HG03469 (cell line): Measurements from ENCODE around the gene ZKSCAN7.
"Not testable (repeated sequence)": the region's sequence is repeated elsewhere in the genome, so short reads cannot be mapped to it uniquely, and the experiment has no call there.

Experiments used
- ATAC-seq: cut with Tn5 transposase; IDR thresholded peaks from one replicate; pipeline ENCODE4 v1.9.1; 2021; ENCODE audit warnings: mild to moderate bottlenecking, moderate library complexity, moderate number of reproducible peaks; ENCODE audit not compliant: unreplicated experiment

Gene ZKSCAN7

DNA sequence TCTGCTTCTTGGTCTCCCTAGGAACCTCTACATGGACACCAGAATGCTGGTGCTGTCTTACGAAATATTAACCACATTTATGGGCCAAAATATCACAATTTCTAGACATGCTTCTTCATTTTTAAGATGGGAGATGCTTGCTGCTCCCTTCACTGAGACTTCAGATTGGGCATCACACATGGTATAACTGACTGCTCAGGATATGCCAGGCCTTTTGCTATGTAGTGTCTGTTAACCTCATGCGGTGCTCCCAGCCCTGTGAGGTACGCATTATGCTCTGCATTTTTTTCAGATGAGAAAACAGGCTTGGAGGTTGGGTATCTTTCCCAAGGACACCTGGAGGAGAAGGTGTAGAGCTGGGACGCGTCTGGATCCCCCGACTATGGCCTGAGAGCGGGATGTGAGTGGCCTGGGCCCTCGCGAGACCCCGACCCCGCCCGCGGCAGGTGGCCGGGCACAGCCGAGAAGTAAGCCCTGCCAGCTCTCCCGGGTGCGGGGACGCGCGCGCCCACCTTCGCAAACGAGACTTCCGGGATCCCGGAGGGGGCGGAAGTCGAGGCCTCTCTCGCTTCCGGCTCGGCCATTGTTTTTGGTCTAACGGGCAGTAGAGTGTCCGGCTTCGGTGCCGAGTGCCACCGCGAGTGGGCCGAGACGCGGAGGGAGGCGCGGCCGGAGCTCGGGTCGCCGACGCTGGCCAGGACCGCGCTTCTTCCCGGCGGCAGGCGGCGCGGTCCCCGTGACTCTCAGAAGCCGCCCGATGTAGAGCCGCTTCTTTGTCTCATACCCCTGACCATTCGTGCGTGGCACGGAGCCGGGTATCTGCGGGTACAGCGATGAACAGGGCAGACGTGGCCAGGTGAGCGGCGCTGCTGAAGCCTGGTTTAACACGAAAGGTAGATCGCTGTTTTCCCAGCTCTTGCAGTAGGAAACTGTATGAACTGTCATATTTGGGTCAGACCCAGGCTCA, at the start of gene ZKSCAN7:
Gene ZKSCAN7, plus strand, starts transcription at position 568 of the 967 bp plus-strand sequence. CDS start 1,855 bp downstream, outside the sequence.
- no peak for ATAC-seq

DNA sequence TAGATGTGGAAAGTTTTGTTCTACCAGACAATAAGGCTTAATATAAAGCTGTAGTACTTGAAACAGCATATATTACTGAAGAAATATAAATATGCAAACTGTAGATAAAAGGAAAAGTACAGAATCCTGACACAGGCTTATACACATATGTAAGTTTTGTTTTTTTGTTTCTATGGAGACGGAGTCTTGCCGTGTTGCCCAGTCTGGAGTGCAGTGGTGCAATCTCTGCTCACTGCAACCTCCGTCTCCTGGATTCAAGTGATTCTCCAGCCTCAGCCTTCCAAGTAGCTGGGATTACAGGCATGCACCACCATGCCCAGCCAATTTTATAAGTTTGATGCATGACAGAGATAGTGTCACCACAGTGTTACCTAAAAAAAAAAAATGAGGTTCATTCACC, 48.4 kb upstream of the ZKSCAN7 start:
- no peak for ATAC-seq

DNA sequence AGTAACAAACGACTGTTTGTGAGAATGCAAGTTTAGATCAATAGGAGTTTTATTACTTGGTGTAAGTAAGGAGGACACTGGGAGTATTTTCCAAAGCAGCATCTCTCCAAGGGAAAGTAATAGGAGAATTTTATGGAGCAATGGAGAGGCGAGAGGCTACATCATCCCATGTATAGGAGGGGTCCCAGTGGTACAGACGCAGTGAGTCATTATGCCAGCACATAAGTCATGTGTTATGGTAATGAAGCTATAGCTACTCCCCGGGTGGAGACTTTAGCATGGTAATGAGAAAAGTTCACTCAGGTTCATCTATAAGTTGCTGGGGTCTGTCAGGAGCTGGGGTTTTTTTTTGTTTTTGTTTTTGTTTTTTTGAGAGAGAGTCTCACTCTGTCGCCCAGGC, 48.0 kb upstream of the ZKSCAN7 start:
- ATAC-seq, result no peak

DNA sequence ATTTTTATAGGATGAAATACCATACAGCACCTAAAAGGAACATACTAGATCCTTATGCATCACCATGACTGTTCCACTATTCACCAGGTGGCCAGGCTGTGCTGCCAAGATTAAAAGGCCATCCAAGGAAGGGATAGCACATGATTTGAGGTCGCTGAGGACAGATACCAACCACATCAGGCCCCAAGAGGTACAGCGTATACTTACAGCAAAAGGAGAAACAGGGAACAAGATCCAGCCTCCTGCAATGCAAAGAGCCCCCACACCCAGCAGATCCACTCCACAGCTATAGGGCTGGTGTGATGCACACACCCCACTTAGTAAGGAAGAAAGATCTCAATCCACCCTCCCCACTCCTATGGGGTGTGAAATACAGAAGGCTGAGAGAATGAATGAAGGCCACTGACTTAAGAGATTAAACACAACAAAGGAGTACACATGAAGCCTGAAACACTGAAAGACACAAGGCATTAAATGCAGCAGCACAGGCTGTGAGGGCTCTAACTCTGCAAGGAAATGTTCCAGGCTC, 45.5 kb upstream of the ZKSCAN7 start:
- ATAC-seq, result no peak

DNA sequence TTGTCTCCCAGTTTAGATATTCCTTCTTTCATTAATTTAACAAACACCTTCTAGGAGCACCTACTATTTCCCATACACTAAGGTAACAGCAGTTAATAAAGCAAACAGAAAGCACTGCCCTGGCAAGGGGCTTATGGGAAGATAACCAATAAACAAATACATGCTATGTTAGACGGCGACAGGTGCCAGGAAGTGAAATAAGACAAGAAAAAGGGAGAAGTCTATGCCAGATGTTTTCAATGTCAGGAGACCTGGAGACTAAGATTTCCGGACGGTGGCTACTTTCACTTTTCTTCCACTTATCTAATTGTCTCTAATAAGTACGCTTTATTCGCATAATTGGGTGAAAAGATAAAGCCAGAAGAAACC, 45.0 kb upstream of the ZKSCAN7 start:
- no peak for ATAC-seq

DNA sequence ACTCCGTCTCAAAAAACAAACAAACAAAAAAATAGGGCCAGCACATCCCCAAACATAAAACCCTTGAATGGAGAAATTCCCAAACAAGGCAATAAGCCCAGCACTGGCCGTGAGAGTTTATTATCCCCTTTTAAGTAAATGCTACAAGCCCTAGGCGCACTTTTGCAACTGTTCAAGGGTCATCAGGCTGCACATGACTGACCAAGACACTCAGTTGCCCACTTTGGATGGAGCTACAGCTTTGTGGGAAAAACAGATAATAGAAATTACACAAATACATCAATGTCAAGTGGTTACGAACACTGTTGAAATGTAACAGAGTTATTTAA, 43.8 kb upstream of the ZKSCAN7 start:
- no peak for ATAC-seq

DNA sequence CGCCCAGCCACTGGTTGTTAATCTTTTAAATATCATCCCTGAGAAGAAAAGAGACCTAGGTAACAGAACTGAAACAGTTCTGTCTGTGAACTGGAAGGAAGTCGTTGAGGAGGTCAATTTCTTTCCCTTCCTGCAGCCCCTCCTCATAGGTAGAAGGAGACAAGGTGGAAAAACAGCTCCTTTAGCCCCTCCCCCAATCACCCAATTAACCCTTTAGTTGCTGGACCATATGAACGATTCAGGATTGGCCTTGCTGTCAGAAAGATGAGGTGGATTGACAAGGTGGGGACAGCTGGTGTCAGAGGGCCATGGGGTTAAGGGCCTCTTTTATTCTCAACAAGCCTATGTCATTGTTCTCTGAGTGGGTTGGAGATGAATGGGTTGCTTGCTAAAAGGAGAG, 41.5 kb upstream of the ZKSCAN7 start:
- no peak for ATAC-seq

DNA sequence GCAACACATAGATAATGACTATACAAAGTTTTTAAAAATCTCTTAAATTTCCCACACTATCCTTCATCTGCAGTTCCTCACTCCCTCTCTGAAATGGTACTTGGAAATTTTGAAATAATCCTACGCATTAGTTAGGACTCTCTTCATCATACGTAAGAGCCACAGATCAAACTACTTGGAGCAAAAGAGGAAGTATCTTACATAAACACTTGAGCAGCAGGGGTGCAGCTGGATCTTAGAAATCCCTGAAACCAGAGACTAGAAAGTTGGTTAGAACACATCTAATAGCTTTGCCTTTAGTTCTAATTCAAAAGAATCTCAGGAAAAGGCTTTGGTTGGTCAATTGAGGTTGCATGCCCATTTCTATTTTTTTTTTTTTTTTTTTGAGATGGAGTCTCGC, 38.8 kb upstream of the ZKSCAN7 start:
- no peak for ATAC-seq

DNA sequence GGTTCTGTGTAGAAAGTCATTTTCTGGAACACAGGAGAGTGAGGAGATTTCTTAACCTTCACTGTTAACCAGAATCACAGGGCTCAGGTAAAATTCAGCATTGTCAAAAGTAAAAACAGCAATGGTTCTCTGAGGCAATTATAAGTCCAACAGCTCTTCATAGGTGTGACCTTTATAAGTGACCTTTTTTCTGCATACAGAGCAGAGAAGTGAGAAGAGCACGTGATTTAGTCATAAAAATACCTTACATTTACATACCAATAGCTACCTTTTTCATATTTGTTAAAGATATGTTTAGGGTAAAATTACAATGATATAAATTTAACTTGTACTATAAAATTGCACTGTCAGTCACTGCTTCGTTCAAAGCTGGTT, 36.2 kb upstream of the ZKSCAN7 start:
- ATAC-seq, result no peak

DNA sequence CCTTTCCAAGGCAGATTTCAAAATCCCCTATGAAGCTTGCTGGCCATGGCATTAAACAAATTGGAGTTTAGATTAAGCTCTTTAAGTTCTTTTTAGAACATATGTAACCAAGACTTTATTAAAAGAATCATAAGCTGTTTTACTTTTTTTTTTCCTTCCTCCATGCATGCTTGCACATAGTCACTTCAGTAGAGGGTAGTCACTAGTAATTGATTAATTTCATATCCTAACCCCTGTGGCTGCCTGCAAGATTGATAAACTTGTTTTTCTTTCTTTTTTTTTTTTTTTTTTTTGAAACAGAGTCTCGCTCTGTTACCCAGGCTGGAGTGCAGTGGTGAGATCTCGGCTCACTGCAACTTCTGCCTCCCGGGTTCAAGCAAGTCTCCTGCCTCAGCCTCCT, 33.3 kb upstream of the ZKSCAN7 start:
- ATAC-seq, result no peak

DNA sequence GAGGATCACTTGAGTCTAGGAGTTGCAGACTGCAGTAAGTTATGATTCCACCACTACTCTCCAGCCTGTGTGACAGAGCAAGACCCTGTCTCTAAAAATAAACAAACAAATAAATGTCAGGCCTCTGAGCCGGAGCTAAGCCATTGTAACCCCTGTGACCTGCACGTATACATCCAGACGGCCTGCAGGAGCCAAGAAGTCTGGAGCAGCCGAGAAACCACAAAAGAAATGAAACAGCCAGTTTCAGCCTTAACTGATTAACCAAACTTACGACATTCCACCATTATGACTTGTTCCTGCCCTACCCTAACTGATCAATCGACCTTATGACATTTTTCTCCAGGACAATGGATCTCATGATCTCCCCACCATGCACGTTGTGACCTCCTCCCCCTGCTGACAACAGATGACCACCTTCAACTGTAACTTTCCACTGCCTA, 32.5 kb upstream of the ZKSCAN7 start:
- ATAC-seq, result no peak

DNA sequence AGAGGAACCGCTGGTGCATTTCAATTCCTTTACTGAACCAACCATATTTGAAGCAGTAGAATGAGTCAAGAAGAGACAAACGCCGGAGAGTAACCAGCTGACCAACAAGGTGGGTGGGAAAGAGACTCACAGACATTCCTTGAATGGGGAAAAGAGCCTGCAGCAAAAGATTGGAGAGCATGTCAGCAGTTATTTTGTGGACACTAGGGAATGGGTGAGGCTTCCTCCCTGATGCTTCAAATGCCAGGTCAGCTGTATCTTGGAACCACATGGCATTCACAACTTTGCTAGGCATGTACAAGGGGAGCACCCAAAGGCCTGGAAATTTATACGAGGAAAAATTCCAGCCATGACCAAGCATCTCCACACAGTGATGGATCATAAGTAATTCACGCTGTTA, 29.9 kb upstream of the ZKSCAN7 start:
- no peak for ATAC-seq

DNA sequence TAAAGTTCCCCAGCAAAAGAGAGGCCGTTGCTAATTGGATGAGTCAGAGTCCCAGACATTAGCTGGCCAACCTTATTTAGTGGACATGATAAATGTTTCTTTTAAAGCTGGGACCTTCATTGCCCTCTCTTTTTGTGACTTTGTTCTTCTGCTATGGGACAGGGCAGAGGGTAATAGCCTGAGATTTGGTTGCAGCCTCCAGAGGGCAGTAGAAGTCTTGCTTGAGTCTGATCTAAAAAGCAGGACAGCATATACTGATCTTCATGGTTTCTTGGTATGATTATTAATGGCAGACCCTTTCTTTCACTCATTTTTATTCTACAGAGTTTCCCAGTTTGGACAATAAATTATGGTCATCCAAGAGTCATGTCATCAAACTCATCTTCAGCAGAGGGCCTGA, 25.1 kb upstream of the ZKSCAN7 start:
- ATAC-seq, result no peak

DNA sequence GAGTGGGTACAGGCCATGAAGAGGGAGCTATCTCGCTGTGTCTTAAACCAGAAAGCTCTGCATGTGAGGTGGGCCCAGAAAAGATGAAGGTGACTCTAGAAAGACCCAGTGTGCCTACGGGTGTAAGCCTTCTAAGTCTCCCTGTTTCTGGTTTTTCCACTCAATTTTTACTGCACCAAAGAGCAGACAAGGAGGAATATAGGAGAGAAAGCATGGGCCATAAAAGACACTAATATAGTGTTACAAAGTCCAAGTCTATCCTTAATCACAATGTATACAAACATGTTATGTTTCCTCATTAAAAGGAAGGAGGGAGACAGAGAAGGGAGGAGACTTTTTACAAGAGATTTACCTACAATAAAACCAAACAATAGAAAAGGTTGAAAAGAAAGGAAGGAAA, 24.1 kb upstream of the ZKSCAN7 start:
- ATAC-seq, result no peak

DNA sequence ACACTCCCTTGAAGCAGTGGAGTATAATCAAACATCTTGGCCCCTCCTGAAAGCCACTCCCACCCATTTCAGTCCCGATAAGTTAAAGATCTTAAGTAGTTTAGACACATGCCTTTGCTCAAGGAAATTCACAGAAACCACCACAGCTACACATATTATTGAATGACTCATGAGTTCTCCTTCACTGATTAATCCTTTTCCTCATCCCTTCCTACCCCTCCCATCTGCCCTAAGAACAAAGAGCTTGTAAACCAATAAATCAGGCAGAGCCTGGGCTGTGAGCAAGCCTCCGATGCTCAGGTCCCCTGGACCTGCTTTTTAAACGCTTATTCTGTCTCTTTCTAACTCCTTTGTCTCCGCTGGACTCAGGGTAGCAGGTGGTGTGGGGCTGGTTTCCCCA, 20.3 kb upstream of the ZKSCAN7 start:
- ATAC-seq, result not testable (repeated sequence)

DNA sequence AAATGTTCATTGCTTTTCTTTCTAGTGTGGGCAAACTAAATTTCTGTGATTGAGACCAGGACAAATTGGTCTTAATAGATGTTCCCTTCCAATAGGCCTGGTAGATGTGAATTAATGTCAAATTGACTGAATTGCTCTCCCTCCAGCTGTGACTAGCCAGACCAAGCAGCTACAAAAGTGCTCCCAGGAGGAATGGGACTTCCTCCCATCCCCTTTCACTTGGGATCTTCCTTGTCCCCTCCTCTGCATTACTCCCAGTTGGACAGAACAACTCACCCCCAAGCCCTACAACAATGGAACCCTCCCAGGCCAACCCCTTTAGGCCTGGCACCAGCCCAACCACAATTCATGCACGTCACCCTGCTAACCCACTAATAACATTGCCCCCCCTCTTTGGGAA, 19.6 kb upstream of the ZKSCAN7 start:
- no peak for ATAC-seq

DNA sequence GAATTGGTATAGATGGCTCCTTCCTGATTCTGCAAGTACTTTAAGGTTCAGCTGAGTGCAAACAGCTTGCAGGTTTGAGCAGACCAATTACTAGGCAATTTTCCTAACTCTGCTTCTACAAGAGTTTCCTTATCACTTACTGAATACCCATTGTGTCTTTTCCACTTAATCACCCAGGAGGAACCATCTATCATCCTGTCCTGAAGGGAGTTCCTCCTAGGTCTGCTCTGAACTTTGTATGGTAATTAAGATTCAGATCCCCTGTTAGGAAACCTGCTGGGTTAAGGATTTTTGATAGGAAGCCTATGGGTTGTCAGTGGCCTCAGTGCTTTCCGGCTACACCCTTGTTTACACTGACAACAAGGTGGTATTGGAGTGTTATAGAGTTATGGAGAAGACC, 10.2 kb upstream of the ZKSCAN7 start:
- not testable (repeated sequence) for ATAC-seq

DNA sequence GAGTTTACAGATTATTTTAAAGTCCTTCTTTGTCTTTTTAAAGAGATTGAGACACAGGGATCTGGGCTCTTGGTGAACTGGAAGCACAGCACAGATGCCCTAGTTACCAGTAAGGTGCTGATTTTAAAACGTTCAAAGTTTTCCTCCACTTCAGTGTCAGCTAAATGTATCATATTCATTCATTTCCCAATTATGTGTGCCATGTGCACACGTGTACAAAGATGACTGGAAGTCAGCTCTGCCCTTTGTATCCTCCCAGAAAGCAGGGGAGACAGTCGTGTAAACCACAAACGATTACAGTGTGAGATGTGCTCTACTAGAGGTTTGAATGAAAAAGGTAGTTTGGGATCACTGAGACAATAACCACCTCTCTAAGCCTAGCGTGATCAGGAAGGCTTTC, 730 bp downstream of the ZKSCAN7 start:
- ATAC-seq, result no peak

DNA sequence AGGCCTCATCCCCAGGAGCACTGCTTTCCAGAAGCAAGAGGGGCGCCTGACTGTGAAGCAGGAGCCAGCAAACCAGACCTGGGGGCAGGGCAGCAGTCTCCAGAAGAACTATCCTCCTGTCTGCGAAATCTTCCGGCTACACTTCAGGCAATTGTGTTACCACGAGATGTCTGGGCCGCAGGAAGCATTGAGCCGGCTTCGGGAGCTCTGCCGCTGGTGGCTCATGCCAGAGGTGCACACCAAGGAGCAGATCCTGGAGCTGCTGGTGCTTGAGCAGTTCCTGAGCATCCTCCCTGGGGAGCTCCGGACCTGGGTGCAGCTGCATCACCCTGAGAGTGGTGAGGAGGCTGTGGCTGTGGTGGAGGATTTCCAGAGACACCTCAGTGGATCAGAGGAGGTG, 2.1 kb downstream of the ZKSCAN7 start:
- no peak for ATAC-seq

DNA sequence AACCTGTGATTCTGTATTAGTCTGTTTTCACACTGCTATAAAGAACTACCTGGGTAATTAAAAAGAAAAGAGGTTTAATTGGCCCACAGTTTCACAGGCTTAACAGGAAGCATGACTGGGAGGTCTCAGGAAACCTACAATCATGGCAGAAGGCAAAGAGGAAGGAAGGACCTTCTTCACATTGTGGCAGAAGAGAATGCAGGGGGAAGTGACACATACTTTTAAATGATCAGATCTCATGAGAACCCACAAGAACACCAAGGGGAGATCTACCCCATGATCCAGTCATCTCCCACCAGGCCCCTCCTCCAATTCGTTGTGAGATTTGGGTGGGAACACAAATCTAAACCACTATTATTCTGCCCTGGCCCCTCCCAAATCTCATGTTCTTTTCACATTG, 6.1 kb downstream of the ZKSCAN7 start:
- no peak for ATAC-seq

DNA sequence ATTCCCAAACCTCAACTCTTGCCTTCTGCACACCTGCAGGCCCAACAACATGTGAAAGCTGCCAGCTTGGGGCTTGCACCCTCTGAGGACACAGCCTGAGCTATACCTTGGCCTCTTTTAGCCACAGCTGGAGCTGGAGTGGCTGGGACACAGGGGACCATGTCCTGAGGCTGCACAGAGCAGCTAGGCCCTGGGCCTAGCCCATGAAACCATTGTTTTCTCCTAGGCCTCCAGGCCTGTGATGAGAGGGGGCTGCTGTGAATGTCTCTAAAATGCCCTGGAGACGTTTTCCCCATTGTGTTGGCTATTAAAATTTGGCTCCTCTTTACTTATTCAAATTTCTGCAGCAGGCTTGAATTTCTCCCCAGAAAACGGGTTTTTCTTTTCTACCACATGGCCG, 7.2 kb downstream of the ZKSCAN7 start:
- no peak for ATAC-seq

DNA sequence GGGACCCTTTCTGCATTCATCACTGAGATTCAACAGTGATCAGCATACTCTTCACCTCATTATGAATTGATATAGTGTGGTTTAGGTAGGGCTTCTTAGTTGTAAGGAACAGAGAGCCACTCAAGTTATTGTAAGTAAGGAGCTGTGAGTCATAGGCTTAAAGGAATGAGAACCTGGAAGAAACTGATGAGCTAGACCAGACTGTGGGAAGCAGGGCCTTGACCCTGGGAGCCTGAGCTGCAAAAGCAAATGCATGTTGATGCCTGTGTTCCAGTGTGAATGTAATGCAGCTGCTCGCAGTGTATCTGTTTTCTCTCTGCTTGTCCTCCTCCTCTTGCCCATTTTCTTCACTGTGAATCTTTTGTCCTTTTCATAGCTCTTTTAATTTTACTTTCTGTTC, 13.6 kb downstream of the ZKSCAN7 start:
- no peak for ATAC-seq

DNA sequence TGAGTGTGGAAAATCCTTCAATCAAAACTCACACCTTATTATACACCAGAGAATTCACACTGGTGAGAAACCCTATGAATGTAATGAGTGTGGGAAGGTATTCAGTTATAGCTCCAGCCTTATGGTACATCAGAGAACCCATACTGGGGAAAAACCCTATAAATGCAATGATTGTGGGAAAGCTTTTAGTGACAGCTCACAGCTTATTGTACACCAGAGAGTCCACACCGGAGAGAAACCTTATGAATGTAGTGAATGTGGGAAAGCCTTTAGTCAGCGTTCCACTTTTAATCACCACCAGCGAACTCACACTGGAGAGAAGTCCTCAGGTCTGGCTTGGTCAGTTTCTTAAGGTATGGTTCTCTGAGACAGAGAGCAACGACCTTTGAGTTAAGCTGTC, 16.0 kb downstream of the ZKSCAN7 start:
- no peak for ATAC-seq
